HFFc6 (cell line): ENCODE measurements around the gene SSH3. TPM values are rescaled to one million over a fixed set of nuclear protein-coding genes. Genes with fewer than 3 reads are reported as not detected.
"Not testable (repeated sequence)": the region's sequence is repeated elsewhere in the genome, so short reads cannot be mapped to it uniquely, and the experiment has no call there.

ENCODE experiments used
- DNase-seq: peaks from one replicate; pipeline ENCODE4 v3.0.0-alpha.2; 2018
- H3K27ac Mint-ChIP-seq: 2 replicates; pipeline ENCODE4 v1.8.0; 2020; ENCODE audit warnings: mild to moderate bottlenecking, mixed read lengths
- H3K27me3 Mint-ChIP-seq: 2 replicates; pipeline ENCODE4 v1.8.0; 2021; ENCODE audit warnings: mild to moderate bottlenecking, moderate library complexity, mixed read lengths; ENCODE audit not compliant: insufficient read depth
- H3K36me3 Mint-ChIP-seq: 2 replicates; pipeline ENCODE4 v1.8.0; 2021; ENCODE audit warnings: low read depth, mixed read lengths
- H3K4me1 Mint-ChIP-seq: 2 replicates; pipeline ENCODE4 v1.8.0; 2020; ENCODE audit warnings: low read depth, mixed read lengths
- H3K4me3 Mint-ChIP-seq: 2 replicates; pipeline ENCODE4 v1.8.0; 2020; ENCODE audit warnings: mild to moderate bottlenecking, moderate library complexity, mixed read lengths
- H3K9me3 Mint-ChIP-seq: 2 replicates; pipeline ENCODE4 v1.8.0; 2020; ENCODE audit warnings: mild to moderate bottlenecking, mixed read lengths
- CTCF ChIP-seq: fragments of 200-600 bp; sonication (generic); IDR thresholded peaks from 2 replicates; pipeline ENCODE4 v1.5.0; 2021; ENCODE audit warnings: antibody characterized with exemption, mild to moderate bottlenecking
- total RNA-seq, 6 experiments: library from RNA; stranded (reverse); fragmentation: NEBNext Ultra II Directional; extraction: Animal tissue kit (Norgen Biotek cat#: 25700); gene quantifications; 2 replicates in 1 of 6; 3 replicates in 5 of 6; pipeline ENCODE4 v1.2.3, GENCODE V29; 2021

The SSH3 gene
- total RNA-seq, 6 experiments from 2014 or later = 17.0 to 28.7 (median 22.6) TPM

- Mint-ChIP-seq H3K27me3 (no peaks in the 10 kb centered on the region; the same call in 1 of the 2 replicates), H3K27ac (no peak overlapping the region), H3K4me1 (peaks cover 15% of the 10 kb centered on the region), H3K9me3 (no peaks in the 10 kb centered on the region), H3K4me3 (no peak overlapping the region; the same call in 1 of the 2 replicates), H3K36me3 (no peaks in the 10 kb centered on the region)
- DNase-seq = no peak
- TF ChIP-seq CTCF = no peak
These were observed 12.1 kb downstream of the SSH3 start for GRCh38 chr11:67315325-67315909.

- TF ChIP-seq CTCF = no peak
- H3K4me1 Mint-ChIP-seq = peaks cover 16% of the 10 kb centered on the region
- peak overlapping the region; percentile 86 for H3K27ac Mint-ChIP-seq
- DNase-seq = no peak
- H3K36me3 Mint-ChIP-seq = no peaks in the 10 kb centered on the region
- H3K9me3 Mint-ChIP-seq = no peaks in the 10 kb centered on the region
- H3K4me3 Mint-ChIP-seq = peak overlapping the region; percentile 92
- H3K27me3 Mint-ChIP-seq = no peaks in the 10 kb centered on the region; the same call in 1 of the 2 replicates
These were observed 13.5 kb downstream of the SSH3 start for GRCh38 chr11:67316882-67317204.

GRCh38 chr11:67317205-67317887, 14.0 kb downstream of the SSH3 start:
- TF ChIP-seq CTCF = peak; percentile 94
- peak; percentile 92 for DNase-seq
- Mint-ChIP-seq H3K9me3 (no peaks in the 10 kb centered on the region), H3K27ac (peak overlapping the region; percentile 86), H3K4me1 (peaks cover 16% of the 10 kb centered on the region), H3K4me3 (peak overlapping the region; percentile 92), H3K27me3 (no peaks in the 10 kb centered on the region; the same call in 1 of the 2 replicates), H3K36me3 (no peaks in the 10 kb centered on the region)

GRCh38 chr11:67317888-67318555, 14.7 kb downstream of the SSH3 start:
- Mint-ChIP-seq H3K4me1 (peaks cover 16% of the 10 kb centered on the region), H3K27ac (peak overlapping the region; percentile 86), H3K9me3 (no peaks in the 10 kb centered on the region), H3K27me3 (no peaks in the 10 kb centered on the region; the same call in 1 of the 2 replicates), H3K4me3 (peak overlapping the region; percentile 92), H3K36me3 (no peaks in the 10 kb centered on the region)
- TF ChIP-seq CTCF = no peak; the same call in 1 of the 2 replicates
- no peak for DNase-seq

GRCh38 chr11:67318876-67319275, 15.5 kb downstream of the SSH3 start:
- H3K36me3 Mint-ChIP-seq, H3K27me3 Mint-ChIP-seq, DNase-seq, H3K9me3 Mint-ChIP-seq, H3K27ac Mint-ChIP-seq: not testable (repeated sequence)
- H3K4me3 Mint-ChIP-seq = peak overlapping the region; percentile 92
- peaks cover 16% of the 10 kb centered on the region for H3K4me1 Mint-ChIP-seq

GRCh38 chr11:67320011-67320410, 16.7 kb downstream of the SSH3 start:
- DNase-seq = peak; percentile 35
- H3K4me1 Mint-ChIP-seq = peaks cover 16% of the 10 kb centered on the region
- H3K27ac Mint-ChIP-seq = no peak overlapping the region

More at GRCh38 chr11:67320011-67320410, 16.7 kb downstream of the SSH3 start:
- H3K36me3 Mint-ChIP-seq = no peaks in the 10 kb centered on the region
- H3K9me3 Mint-ChIP-seq = no peaks in the 10 kb centered on the region
- no peaks in the 10 kb centered on the region; the same call in 1 of the 2 replicates for H3K27me3 Mint-ChIP-seq
- no peak for TF ChIP-seq CTCF
- no peak overlapping the region for H3K4me3 Mint-ChIP-seq
